ENCODE results near the gene OSTF1.

DNA sequence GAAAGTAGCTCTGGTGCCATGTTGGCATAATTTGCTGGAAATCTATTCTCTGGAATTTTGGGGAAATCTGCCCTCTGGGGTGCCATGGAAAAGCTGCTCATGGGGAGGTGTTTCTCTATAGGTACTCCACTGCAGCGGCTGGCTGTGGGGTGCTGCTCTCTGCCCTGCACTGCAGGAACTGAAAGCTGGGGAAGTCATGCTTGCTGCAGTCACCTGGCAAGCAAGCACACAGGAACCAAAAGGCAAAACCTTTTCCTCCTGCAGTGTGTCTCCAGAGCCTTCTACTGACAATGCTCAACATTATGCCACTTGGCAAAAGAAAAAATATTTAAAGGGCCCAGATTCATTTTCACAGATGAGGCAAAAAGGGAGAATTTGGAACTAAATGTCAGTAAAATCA is 34.4 kb upstream of the OSTF1 start:
- no peak for TF ChIP-seq CTCF (IDR thresholded peaks at IDR 0.05 in 2 of 3, conservative IDR thresholded peaks at IDR 0.05 in 1 of 3; ENCODE audit: control insufficient read depth in 2 of 3, extremely low read depth in 1 of 3, insufficient read depth in 1 of 3, low read depth in 3 of 3, low read length in 3 of 3)
- no peak for TF ChIP-seq KDM1A (IDR thresholded peaks at IDR 0.05; ENCODE audit: borderline replicate concordance)
- TF ChIP-seq, protein P1, sequence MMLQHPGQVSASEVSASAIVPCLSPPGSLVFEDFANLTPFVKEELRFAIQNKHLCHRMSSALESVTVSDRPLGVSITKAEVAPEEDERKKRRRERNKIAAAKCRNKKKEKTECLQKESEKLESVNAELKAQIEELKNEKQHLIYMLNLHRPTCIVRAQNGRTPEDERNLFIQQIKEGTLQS (IDR thresholded peaks at IDR 0.05; ENCODE audit: borderline replicate concordance, extremely low read depth, low read depth, low read length): no peak
- TF ChIP-seq EP300 (IDR thresholded peaks at IDR 0.05; ENCODE audit: borderline replicate concordance in 1 of 2, control insufficient read depth in 1 of 2, low read depth in 2 of 2, low read length in 2 of 2): no peak

Data from GM12878 (cell line).